Measurements from ENCODE around the gene ORAI3. TPM values are rescaled to one million over a fixed set of nuclear protein-coding genes. Genes with fewer than 3 reads are reported as not detected.

Gene ORAI3
- total and polyA plus RNA-seq, 2 of the 13 experiments (the other 11 are each of a cell fraction or from before 2014, with no cell fraction given): 11.4 to 32.0 TPM

DNA sequence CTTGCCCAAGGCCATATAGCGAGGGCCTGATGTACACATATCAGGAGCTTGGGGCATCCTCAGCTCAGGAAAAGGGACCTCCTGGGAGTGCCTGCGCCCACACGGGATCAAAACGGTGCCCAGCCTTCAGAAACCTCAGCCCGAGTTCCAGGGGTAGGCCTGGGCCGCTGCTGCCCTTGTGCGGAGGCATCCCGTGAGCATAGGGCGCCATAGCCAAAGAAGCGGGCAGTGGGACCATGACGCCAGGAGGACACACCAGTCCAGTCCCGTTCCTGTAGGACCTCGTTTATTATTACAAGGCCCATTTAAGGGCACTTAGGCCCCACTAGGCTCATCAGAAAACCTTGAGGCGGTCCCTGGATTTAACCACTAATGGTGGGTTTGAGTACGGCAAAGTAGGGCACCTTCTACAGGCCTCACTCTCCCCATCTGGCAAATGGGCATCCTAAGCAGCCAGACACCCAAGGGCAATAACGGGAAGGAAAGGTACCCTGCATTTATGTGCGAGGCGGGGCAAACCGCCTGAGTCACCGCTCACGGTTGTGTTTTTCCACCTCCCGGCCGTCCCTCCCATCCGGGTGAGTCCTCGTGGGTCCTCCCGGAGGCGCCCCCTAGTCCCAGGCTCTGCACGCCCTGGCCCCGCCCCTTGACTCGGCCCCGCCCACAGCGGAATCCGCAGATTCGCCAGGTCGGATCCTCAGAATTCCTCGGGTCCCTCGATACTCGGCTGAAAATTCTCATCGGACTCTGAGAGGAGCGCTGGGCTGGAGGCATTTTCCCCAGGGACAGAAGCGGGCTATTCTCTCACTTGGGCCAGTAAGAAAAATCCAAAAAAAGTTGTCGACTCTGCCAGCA, 8.0 kb downstream of the ORAI3 start:
- peak; percentile 48 for FAIRE-seq
- peak; percentile 51 for ATAC-seq
- Histone ChIP-seq H2AFZ (ENCODE audit: low read length) (peak overlapping the region; percentile 81), H3K9me3 (ENCODE audit: low read length) (no peaks in the 10 kb centered on the region), H3K9ac (ENCODE audit: insufficient read depth, low read depth, low read length) (peak overlapping the region; percentile 100), H3K27me3 (ENCODE audit: control insufficient read depth in 1 of 2, insufficient read depth in 2 of 2, low read length in 2 of 2) (no peaks in the 10 kb centered on the region; a peak in 1 of 5 replicates), H3K4me2 (ENCODE audit: low read depth, low read length) (peak overlapping the region; percentile 80), H3K36me3 (replicated peaks in 1 of 2; ENCODE audit: control insufficient read depth in 1 of 2, insufficient read depth in 2 of 2, low read length in 2 of 2) (peaks cover 18 to 30% of the 10 kb centered on the region in 2 experiments), H3K4me1 (ENCODE audit: insufficient read depth, low read length) (peaks cover 60% of the 10 kb centered on the region), H3K27ac (ENCODE audit: extremely low read length, insufficient read depth, low read length) (peak overlapping the region; percentile 97), H3K79me2 (ENCODE audit: insufficient read depth, low read length) (peaks cover 15% of the 10 kb centered on the region), H4K20me1 (ENCODE audit: insufficient read depth, low read length) (peaks cover 5% of the 10 kb centered on the region; the same call in 1 of the 2 replicates), H3K4me3 (replicated peaks in 1 of 3; ENCODE audit: insufficient read depth in 1 of 3, low read depth in 2 of 3, low read length in 3 of 3) (peak overlapping the region; percentile 84 to 98 (median 93))
- in situ Hi-C loops (cut with HindIII; ENCODE audit: extremely low pct_ligation_motif_present, low pct_unique_long_range_greater_than_20kb): no loop called here
- POLR2A ChIA-PET: interaction anchor here (0.7 to 1.4 kb wide), 2 partner anchors 15 to 209 kb away, joined by 3 to 5 read pairs; partner anchors contain the start of gene PHKG2
- intact Hi-C loops (cut with micrococcal nuclease; ENCODE audit: unreplicated experiment): loop anchor here (10.0 kb wide), 2 partner anchors 138 to 188 kb away; partner anchors contain the start of gene VKORC1
- BruUV-seq (replicated peaks): TSS peak; percentile 84
- 26% methylated on average over 35 of the region's 42 CpGs for WGBS (ENCODE audit: low lambda C conversion rate)
- DNase-seq (ENCODE audit: low spot score): peak; percentile 92
- CTCF ChIA-PET (ENCODE audit: low intra/inter-chr PET ratio, low total read pairs): no interaction called here
- no peak for TF ChIP-seq JUNB (CRISPR knock-in tag; IDR thresholded peaks at IDR 0.05; ENCODE audit: borderline replicate concordance)
- no peak for TF ChIP-seq FOXO1 (CRISPR knock-in tag; IDR thresholded peaks at IDR 0.05)
- no peak for TF ChIP-seq SMARCC2 (IDR thresholded peaks at IDR 0.05)
- peak; percentile 72; the same call in 1 of the 2 replicates for TF ChIP-seq LBX2 (CRISPR knock-in tag; IDR thresholded peaks at IDR 0.05; ENCODE audit: borderline replicate concordance)
- TF ChIP-seq MIER2 (CRISPR knock-in tag; IDR thresholded peaks at IDR 0.05): no peak; the same call in 1 of the 2 replicates
- TF ChIP-seq HNF4G (IDR thresholded peaks at IDR 0.05; ENCODE audit: borderline replicate concordance, low read depth, low read length): no peak
- peak; percentile 33; the same call in 1 of the 2 replicates for TF ChIP-seq HNF4G (CRISPR knock-in tag; IDR thresholded peaks at IDR 0.05; ENCODE audit: borderline replicate concordance, low read depth)
- peak; percentile 53 for TF ChIP-seq POLR2AphosphoS5 (IDR thresholded peaks at IDR 0.05; ENCODE audit: low read depth, low read length)
- TF ChIP-seq, protein P1, sequence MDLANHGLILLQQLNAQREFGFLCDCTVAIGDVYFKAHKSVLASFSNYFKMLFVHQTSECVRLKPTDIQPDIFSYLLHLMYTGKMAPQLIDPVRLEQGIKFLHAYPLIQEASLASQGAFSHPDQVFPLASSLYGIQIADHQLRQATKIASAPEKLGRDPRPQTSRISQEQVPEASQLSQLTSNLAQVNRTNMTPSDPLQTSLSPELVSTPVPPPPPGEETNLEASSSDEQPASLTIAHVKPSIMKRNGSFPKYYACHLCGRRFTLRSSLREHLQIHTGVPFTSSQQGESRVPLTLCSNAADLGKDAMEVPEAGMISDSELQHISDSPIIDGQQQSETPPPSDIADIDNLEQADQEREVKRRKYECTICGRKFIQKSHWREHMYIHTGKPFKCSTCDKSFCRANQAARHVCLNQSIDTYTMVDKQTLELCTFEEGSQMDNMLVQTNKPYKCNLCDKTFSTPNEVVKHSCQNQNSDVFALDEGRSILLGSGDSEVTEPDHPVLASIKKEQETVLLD (CRISPR knock-in tag; IDR thresholded peaks at IDR 0.05; ENCODE audit: low read depth): no peak; the same call in 1 of the 2 replicates
- peak in 1 of 2 experiments; percentile 63; a peak in 2 of 4 replicates for TF ChIP-seq EP300 (IDR thresholded peaks at IDR 0.05; ENCODE audit: low read depth in 2 of 2, low read length in 2 of 2)
- TF ChIP-seq EP300 (CRISPR knock-in tag; IDR thresholded peaks at IDR 0.05; ENCODE audit: borderline replicate concordance): no peak
- TF ChIP-seq ZNF562 (CRISPR knock-in tag; IDR thresholded peaks at IDR 0.05; ENCODE audit: borderline replicate concordance): no peak
- TF ChIP-seq ZNF589 (CRISPR knock-in tag; conservative IDR thresholded peaks at IDR 0.05): no peak; the same call in 1 of the 2 replicates
- TF ChIP-seq ZNF615 (CRISPR knock-in tag; IDR thresholded peaks at IDR 0.05; ENCODE audit: borderline replicate concordance): peak; percentile 68; the same call in 1 of the 2 replicates
- TF ChIP-seq ZNF782 (CRISPR knock-in tag; IDR thresholded peaks at IDR 0.05; ENCODE audit: borderline replicate concordance): no peak; the same call in 1 of the 2 replicates
- TF ChIP-seq ZNF607 (CRISPR knock-in tag; IDR thresholded peaks at IDR 0.05; ENCODE audit: borderline replicate concordance): no peak; the same call in 1 of the 2 replicates
- no peak for TF ChIP-seq PHB2 (IDR thresholded peaks at IDR 0.05; ENCODE audit: partially characterized antibody)
- no peak; the same call in 1 of the 2 replicates for TF ChIP-seq ZNF138 (CRISPR knock-in tag; IDR thresholded peaks at IDR 0.05; ENCODE audit: low read depth)
- no peak for TF ChIP-seq ZNF678 (CRISPR knock-in tag; IDR thresholded peaks at IDR 0.05)
- no peak for TF ChIP-seq MTA3 (CRISPR knock-in tag; IDR thresholded peaks at IDR 0.05)
- no peak for TF ChIP-seq CAMTA2 (CRISPR knock-in tag; IDR thresholded peaks at IDR 0.05; ENCODE audit: borderline replicate concordance)
